ENCODE results near the gene IGSF9. TPM values are rescaled to one million over a fixed set of nuclear protein-coding genes. Genes with fewer than 3 reads are reported as not detected.
A peak's percentile ranks its signal among the peaks of the same experiment; 100 is the strongest.

IGSF9 gene
- total RNA-seq, 1 experiment from 2014 or later = not detected

DNA sequence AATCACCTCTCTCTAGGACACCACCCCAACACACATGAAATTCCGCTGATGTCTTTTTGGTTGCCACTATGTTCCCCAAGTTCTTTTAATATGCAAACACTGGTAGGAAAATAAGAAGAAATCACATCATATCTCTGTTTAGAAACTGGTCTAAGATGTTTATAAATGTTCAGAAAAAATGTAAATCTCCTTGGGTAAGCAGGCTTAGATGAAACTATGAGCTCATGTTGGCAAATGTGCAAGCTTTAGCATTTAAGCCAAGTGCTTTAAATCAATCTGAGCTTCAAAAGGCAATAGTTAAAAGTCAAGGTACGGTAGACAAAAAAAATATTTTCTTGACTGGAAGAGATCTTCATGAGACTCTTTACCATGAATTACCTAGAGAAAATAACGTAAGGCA lies 33.8 kb upstream of the IGSF9 start:
- in situ Hi-C loops (cut with HindIII; ENCODE audit: low pct_unique_long_range_greater_than_20kb, low sequenced_read_pairs) = no loop called here
- no peak for DNase-seq (ENCODE audit: low read depth, low spot score)

DNA sequence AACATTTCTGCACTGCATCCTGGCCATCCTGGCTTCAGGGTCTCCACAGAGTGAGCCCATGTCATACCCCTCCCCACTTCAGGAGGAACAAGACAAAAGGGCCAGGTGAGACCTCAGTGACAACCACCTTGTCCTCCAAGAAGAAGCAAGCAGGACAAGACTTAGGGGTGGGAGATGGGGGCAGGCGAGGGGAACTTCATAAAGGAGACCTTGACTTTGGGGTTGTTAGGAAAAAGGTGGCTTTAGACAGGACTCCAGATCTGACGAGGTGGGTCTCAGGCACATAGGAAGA lies 32.6 kb upstream of the IGSF9 start:
- in situ Hi-C loops (cut with HindIII; ENCODE audit: low pct_unique_long_range_greater_than_20kb, low sequenced_read_pairs) = no loop called here
- DNase-seq (ENCODE audit: low read depth, low spot score) = no peak

DNA sequence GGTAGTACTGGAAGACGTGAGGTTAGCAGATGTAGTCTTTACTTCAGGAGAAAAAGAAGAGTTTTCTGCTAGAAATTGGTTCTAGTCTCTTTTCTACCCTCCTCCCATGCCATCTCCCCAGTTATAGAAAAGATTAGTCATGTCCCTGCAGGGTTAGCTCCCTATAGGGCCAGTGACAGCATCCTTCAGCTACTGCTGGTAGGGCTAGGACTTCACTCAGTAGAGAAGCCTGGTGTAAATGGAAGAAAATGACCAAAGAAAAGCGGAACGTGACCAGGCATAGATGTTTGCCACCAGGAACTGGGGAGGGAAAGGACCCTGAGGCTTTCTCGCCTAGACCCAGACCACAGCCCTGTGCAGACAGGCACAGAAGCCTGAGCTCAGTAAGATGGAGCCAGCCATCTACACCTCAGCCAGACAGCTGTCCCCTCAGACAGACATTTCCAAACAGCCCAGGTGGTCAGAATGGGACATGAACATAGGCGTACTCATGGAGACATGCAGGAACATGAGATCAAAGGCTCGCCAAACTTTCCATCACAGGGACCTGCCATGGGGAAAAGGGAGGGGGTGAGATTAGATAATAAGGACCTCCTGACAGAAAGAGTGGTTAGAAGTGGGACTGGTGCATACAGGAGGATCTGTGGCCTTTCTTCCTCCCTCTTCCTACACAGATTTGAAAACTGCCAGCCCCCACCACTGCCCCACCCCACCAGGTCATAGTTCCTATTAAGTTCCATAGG lies 32.1 kb upstream of the IGSF9 start:
- in situ Hi-C loops (cut with HindIII; ENCODE audit: low pct_unique_long_range_greater_than_20kb, low sequenced_read_pairs) = no loop called here
- DNase-seq (ENCODE audit: low read depth, low spot score) = no peak

DNA sequence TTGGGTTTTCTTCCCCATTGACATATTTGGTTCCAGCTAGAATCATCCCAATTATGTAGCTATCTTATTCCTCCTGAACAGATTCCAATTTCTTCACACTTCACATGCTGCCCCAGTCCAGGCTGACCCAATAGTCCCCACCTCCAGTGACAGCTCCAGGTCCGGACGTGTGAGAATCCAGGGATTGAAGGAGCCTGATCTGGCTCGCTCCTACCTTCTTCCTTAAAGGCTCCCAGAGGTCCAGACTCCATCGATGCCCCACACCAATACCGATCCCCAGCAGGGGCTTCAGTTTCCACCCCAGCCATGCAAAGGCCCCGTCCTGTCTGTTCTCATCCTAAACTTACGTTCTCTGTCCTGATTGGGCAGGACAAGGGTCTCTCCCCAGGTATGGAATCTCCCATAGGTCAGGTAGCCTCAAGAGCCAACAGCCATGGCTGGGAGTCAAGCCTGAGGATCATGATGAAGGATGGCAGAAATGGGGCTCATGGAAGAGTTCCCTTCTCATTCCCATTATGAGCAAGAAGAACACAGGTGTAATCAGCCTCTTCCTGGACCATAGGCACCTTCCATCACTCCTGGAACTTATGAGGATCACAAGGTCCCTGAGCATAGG lies 29.0 kb upstream of the IGSF9 start:
- in situ Hi-C loops (cut with HindIII; ENCODE audit: low pct_unique_long_range_greater_than_20kb, low sequenced_read_pairs) = no loop called here
- no peak for DNase-seq (ENCODE audit: low read depth, low spot score)

DNA sequence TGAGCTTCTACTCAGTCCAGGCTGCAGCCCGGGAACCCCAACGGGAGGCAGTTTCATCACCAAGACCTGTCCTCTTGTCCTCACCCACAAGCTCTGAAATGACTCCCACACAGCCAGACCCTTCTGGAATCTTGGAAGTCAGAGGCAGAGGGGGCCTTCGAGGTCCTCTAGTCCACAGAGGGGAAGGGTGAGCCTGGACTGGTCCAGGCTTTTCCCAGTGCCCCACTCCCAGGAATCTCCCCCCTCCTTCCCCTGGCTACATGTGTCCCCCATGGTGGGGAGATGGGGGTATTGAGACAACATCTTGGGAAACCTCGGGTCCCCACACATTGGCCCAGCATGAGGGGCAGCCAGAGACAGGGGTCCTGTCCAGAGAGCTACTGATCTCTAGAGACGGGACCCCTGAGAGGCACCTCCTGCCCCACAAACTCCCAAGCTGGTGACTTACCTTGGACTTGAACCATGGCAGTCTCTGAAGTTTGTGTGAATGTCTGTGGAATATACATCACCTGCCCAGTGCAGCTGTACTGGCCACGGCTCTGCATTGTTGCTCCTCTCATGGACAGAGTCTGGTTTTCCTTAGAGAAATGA lies 28.0 kb upstream of the IGSF9 start:
- in situ Hi-C loops (cut with HindIII; ENCODE audit: low pct_unique_long_range_greater_than_20kb, low sequenced_read_pairs) = no loop called here

DNA sequence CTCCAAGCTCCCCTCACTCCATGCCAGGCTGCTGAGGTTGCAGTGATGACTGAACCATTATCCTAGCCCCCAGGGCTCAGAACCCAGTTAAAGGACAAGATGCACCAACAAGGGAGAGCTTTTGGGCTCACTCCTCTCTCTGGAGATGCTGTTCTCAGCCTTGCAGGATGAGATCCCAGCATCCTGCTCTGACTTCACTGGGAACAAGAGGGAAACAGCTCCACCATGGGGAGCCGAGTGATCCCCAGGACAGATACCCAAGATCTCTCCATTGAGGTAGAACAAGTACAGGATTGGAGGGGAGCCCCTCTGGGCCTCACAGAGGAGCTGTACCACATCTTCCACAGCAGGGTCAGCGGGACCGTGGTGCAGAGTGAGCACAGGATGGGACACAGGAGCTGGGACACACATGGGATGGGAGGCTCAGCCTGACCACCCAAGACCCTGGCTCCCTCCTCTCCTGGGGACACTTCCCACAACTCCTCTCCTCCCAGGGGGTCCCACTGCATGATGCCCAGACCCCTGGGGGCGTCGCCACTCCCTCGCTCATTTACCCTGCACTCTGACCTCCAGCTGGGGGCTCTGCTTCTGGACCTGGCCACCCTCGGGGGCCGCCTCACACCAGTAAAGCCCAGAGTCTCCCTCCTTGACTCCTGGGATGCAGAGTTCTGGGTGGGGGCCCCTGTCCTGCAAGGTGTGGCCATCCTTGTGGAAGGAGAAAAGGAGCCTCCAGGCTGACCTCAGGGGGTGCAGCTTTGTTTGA lies 27.2 kb upstream of the IGSF9 start:
- in situ Hi-C loops (cut with HindIII; ENCODE audit: low pct_unique_long_range_greater_than_20kb, low sequenced_read_pairs) = no loop called here

More for the DNA sequence above, 28.0 kb upstream of the IGSF9 start:
- DNase-seq (ENCODE audit: low read depth, low spot score) = no peak

DNA sequence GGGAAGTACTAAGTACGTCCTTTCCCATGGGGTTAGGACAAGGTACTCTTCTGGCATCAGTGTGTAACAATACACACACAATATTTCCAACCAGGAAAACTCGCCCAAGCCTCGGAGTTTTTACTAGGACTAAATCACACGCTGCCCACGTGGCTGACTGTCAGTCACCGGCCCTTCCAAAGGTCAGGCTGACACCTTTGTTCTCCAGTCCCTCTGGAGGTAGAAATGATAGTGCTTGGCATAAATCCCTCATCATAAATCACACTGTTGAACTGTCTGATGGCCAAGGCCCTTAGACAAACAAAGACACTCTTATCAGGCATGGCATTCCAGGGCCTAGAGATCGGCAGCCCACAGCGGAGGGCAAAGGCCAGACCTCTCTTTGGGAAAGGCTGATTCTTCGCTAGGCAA lies 25.5 kb upstream of the IGSF9 start:
- in situ Hi-C loops (cut with HindIII; ENCODE audit: low pct_unique_long_range_greater_than_20kb, low sequenced_read_pairs) = no loop called here
- peak; percentile 80 for DNase-seq (ENCODE audit: low read depth, low spot score)

More for the DNA sequence above, 27.2 kb upstream of the IGSF9 start:
- no peak for DNase-seq (ENCODE audit: low read depth, low spot score)

DNA sequence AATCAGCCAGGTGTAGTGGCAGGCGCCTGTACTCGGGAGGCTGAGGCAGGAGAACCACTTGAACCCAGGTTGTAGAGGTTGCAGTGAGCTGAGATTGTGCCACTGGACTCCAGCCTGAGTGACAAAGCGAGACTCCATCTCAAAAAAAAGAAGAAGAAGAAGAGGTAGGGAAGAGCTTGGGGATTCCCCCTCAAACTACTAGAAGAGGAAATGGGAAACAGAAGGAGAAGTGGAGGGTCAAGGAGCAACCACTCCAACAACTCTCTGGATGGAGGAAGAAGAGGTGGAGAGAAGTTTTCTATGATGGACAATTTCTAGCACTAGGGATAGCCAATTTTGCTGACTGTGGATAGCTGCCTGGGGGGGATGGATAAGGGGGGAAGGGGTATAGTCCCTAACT lies 23.5 kb upstream of the IGSF9 start:
- DNase-seq (ENCODE audit: low read depth, low spot score) = no peak
- in situ Hi-C loops (cut with HindIII; ENCODE audit: low pct_unique_long_range_greater_than_20kb, low sequenced_read_pairs) = no loop called here

DNA sequence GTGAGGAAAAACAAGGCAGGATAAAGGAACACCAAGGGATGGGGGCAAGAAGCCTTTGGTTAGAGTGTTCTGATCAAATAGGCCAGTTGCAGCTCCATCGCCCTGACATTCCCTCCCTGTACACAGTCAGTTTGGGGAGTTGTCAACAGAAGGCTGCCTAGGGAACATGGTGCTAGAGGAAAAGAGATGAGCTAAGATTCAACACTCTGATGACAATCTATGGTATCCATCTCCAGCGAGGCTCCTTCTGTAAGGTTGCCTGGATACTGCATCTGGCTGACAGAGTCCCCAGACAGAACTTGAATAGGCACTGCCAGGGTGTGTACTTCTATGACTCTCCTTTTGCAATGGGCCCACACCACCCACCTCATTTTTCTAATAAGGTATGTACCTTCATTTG lies 19.9 kb upstream of the IGSF9 start:
- no peak for DNase-seq (ENCODE audit: low read depth, low spot score)

DNA sequence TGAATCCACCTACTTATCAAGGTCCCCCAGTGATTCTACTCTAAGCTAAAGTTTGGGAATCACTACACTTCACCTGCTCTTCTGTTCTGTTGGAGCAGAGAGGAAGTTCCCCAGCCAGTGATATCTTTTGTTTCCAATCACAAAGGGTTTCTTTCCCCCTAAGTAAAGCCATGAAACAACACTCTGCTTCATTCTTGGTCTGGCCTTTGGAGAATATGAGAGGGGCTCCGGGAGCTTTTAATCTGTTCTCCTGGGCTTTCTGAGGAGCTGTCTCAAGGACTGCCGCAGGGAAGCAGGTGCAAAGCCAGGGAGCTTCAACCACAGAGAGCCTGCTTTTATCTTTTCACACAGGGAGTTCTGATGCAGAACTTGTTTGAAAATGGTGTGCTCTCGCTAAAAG lies 18.7 kb upstream of the IGSF9 start:
- no peak for DNase-seq (ENCODE audit: low read depth, low spot score)
- in situ Hi-C loops (cut with HindIII; ENCODE audit: low pct_unique_long_range_greater_than_20kb, low sequenced_read_pairs) = no loop called here

More for the DNA sequence above, 19.9 kb upstream of the IGSF9 start:
- in situ Hi-C loops (cut with HindIII; ENCODE audit: low pct_unique_long_range_greater_than_20kb, low sequenced_read_pairs) = no loop called here

DNA sequence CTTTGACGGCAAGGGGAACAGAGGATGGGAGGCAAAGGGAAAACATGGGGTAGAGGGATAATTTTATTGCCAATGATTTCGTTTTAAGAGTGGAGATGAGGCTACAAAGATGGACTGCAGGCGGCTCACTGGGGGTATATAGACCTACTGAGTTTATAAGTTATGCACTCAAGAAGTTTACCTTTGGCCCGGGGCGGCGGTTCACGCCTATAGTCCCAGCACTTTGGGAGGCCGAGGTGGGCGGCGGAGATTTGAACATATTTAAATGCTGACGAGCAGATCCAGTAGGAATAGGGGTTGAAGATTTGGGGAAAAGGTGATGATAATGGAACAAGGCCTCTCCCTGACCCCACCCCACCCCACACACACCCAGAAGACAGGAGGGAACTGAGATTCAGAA lies 16.8 kb upstream of the IGSF9 start:
- in situ Hi-C loops (cut with HindIII; ENCODE audit: low pct_unique_long_range_greater_than_20kb, low sequenced_read_pairs) = no loop called here
- DNase-seq (ENCODE audit: low read depth, low spot score) = no peak

DNA sequence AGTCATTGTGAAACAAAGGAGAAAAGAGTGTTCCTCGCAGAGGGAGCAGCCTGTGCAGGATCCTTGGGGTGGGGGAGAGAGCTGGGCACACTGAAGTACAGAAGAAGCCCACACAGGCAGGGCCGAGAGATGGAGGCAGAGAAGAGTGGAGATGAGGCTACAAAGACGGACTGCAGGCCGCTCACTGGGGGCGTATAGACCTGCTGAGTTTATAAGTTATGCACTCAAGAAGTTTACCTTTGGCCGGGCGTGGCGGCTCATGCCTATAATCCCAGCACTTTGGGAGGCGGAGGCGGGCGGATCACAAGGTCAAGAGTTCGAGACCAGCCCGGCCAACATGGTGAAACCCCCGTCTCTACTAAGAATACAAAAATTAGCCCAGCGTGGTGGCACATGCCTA lies 16.2 kb upstream of the IGSF9 start:
- no peak for DNase-seq (ENCODE audit: low read depth, low spot score)
- in situ Hi-C loops (cut with HindIII; ENCODE audit: low pct_unique_long_range_greater_than_20kb, low sequenced_read_pairs) = no loop called here

DNA sequence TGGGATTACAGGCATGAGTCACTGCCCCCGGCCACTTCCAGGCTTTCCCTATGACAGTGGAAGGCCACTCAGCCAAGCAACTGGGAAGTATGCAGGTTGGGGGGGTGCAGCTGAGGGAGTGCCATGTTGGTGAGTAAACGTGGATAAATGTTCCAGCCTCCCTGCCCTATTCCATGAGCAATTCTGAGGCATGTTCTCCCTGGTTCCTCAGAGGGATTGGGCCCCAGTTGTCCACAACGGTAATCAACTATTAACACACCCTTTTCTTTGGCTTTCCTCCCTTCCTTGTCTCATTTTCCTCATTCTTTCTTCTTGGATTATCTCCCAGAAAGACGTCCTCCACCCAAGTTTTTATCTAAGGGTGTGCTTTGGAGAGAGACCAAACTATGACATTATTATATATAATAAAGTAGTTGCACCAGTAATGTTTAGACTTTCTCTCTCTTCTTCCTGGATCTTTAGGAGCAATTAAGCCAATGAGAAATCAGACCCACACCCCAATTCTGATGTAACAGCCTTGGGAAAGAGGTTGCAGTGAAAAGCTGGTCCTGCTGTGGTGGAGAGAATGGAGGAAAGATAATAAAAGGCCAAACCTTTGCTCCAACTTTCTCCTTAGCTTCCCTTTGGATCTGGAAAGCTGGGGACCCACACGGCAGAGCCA lies 15.4 kb upstream of the IGSF9 start:
- no peak for DNase-seq (ENCODE audit: low read depth, low spot score)
- in situ Hi-C loops (cut with HindIII; ENCODE audit: low pct_unique_long_range_greater_than_20kb, low sequenced_read_pairs) = no loop called here

DNA sequence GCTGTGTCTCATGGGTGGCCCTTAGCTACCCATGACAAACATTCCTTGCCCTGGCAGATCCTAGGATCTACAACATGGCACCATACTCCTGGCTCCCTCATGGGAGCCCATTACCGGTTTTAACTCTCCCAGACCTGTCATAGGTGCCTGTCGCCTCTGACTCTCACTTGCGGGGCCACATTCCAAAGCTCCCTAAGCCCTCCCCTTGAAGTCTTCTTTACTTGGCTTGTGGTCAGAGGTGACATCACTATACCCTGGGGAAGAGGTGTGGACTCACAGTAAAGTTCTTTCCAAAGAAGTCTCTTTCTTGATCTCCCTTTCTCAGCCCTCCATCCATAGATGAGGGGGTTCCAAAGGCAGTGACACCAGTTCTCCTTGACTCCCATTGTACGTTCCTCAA lies 14.0 kb upstream of the IGSF9 start:
- in situ Hi-C loops (cut with HindIII; ENCODE audit: low pct_unique_long_range_greater_than_20kb, low sequenced_read_pairs) = no loop called here
- no peak for DNase-seq (ENCODE audit: low read depth, low spot score)

DNA sequence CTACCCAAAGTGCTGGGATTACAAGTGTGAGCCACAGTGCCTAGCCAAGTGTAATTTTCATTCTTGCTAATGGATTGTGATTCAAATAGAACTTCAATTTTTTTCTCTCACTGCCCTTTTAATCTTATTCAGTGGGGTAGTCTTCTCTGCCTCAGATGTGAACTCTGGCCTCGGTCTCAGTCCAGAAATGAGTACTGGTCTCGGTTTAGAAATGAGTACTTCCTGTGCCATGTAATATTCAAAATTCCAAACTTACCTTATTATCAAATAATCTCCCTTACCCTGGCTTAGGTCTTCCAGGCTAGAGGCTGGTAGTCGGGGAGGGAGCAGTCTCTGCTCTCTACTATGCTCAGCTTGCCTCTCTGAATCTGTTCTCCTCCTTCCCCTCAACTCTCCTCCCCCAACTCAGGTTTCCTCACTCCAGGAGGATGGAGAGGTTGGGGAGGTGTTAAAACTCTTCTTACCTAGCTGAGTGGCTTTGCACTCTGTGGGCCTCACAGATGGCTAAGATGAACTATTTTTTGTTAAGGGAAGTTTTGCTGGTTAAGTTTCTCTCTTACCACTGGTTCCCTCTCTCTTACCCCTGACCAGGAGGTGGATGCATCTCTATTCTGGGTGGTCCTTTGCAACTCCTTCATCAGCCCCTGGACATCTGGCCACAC lies 13.4 kb upstream of the IGSF9 start:
- in situ Hi-C loops (cut with HindIII; ENCODE audit: low pct_unique_long_range_greater_than_20kb, low sequenced_read_pairs) = no loop called here
- DNase-seq (ENCODE audit: low read depth, low spot score) = no peak

DNA sequence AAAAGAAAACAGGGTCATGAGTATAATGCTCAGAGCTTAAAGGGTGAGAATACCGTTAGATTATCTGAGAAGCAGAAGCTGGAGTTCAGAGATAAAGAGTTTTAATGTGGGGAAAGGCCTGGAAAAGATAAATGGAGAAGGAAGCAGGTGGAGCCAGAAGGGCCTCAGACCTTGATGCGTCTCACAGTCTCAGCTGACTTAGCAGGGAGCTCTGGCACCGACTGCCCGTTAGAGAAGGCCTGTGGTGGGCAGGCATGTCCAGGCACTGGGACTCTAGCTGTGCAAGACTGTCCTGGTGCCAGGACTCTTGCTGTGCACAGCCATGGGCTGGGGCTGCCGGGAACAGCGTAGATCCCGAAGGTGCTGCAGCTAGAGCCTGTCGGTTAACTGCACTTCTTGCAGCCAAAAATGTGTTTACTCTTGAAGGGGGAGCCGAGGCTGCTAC lies 12.4 kb upstream of the IGSF9 start:
- in situ Hi-C loops (cut with HindIII; ENCODE audit: low pct_unique_long_range_greater_than_20kb, low sequenced_read_pairs) = no loop called here
- no peak for DNase-seq (ENCODE audit: low read depth, low spot score)

DNA sequence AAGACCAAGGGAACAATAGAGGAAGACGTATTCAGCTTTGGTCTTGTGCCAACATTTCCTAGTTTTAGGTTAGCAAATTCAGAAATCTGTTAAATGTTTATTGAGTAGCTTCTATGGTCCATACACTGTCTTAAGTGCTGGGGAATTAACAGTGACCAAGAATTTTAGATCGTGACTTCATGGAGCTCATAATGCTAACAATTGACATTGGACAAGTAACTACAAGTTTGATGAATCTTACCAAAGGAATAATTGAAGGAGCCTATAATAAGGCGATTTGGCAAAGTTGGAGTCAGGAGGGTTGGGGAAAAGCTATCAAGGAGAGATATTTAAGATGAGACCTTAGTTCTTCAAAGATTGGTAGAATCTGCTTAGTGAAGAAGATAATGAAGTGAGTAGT lies 10.0 kb upstream of the IGSF9 start:
- in situ Hi-C loops (cut with HindIII; ENCODE audit: low pct_unique_long_range_greater_than_20kb, low sequenced_read_pairs) = no loop called here
- no peak for DNase-seq (ENCODE audit: low read depth, low spot score)
